GM23338 (cell line): ENCODE data around the gene PAQR5. TPM values are rescaled to one million over a fixed set of nuclear protein-coding genes. Genes with fewer than 3 reads are reported as not detected.

Experiments used
- ATAC-seq: fragments of 200-7000 bp; cut with Tn5 transposase; 3 replicates; pipeline ENCODE4 v1.9.1; 2020
- DNase-seq: peaks from one replicate; pipeline ENCODE4 v3.0.0-alpha.2; 2015; ENCODE audit warnings: low spot score
- H2AFZ ChIP-seq: fragments of 200-600 bp; sonication (generic); 2 replicates; pipeline ENCODE4 v1.8.0; 2016; ENCODE audit warnings: antibody characterized with exemption, mild to moderate bottlenecking, moderate library complexity
- H3F3A ChIP-seq: fragments of 200-600 bp; sonication (generic); replicated peaks from 2 replicates; pipeline ENCODE4 v1.8.0; 2017; ENCODE audit warnings: antibody characterized with exemption, mixed run types, low read depth
- H3K27ac ChIP-seq: fragments of 200-600 bp; sonication (generic); 2 replicates; pipeline ENCODE4 v1.6.1; 2016; ENCODE audit warnings: low read depth
- H3K27me3 ChIP-seq: fragments of 200-600 bp; sonication (generic); 2 replicates; pipeline ENCODE4 v1.8.0; 2016; ENCODE audit warnings: mild to moderate bottlenecking, mixed run types, moderate library complexity; ENCODE audit not compliant: insufficient read depth
- H3K36me3 ChIP-seq: fragments of 200-600 bp; sonication (generic); 2 replicates; pipeline ENCODE4 v1.8.0; 2016; ENCODE audit warnings: mild to moderate bottlenecking; ENCODE audit not compliant: insufficient read depth
- H3K4me1 ChIP-seq: fragments of 200-600 bp; sonication (generic); 2 replicates; pipeline ENCODE4 v1.8.0; 2016; ENCODE audit warnings: mild to moderate bottlenecking, moderate library complexity; ENCODE audit not compliant: insufficient read depth
- H3K4me2 ChIP-seq: fragments of 200-600 bp; sonication (generic); 2 replicates; pipeline ENCODE4 v1.7.1; 2017; ENCODE audit warnings: mixed run types
- H3K4me3 ChIP-seq: fragments of 200-600 bp; sonication (generic); 2 replicates; pipeline ENCODE4 v1.6.1; 2016; ENCODE audit warnings: mixed run types
- H3K79me2 ChIP-seq: fragments of 200-600 bp; sonication (generic); replicated peaks from 2 replicates; pipeline ENCODE4 v1.8.0; 2017; ENCODE audit warnings: mild to moderate bottlenecking; ENCODE audit not compliant: insufficient read depth
- H3K9me2 ChIP-seq: fragments of 200-600 bp; sonication (generic); 2 replicates; pipeline ENCODE4 v1.8.0; 2017; ENCODE audit not compliant: insufficient read depth
- H4K20me1 ChIP-seq: fragments of 200-600 bp; sonication (generic); replicated peaks from 2 replicates; pipeline ENCODE4 v1.8.0; 2017; ENCODE audit warnings: mild to moderate bottlenecking; ENCODE audit not compliant: insufficient read depth
- H3K27ac Mint-ChIP-seq: 2 replicates; pipeline ENCODE4 v1.8.0; 2020; ENCODE audit warnings: inconsistent platforms, mild to moderate bottlenecking, moderate library complexity, mixed read lengths
- H3K27me3 Mint-ChIP-seq: 3 replicates; pipeline ENCODE4 v1.8.0; 2022; ENCODE audit warnings: low read depth, mild to moderate bottlenecking, moderate library complexity, mixed read lengths, inconsistent platforms; ENCODE audit not compliant: insufficient read depth, poor library complexity
- H3K36me3 Mint-ChIP-seq: 3 replicates; pipeline ENCODE4 v1.8.0; 2021; ENCODE audit warnings: low read depth, mild to moderate bottlenecking, inconsistent platforms, moderate library complexity, mixed read lengths
- H3K4me1 Mint-ChIP-seq: 3 replicates; pipeline ENCODE4 v1.8.0; 2020; ENCODE audit warnings: mild to moderate bottlenecking, inconsistent platforms, mixed read lengths
- H3K4me3 Mint-ChIP-seq: 3 replicates; pipeline ENCODE4 v1.8.0; 2021; ENCODE audit warnings: moderate library complexity, mild to moderate bottlenecking, inconsistent platforms, mixed read lengths
- H3K9me3 Mint-ChIP-seq: 3 replicates; pipeline ENCODE4 v1.8.0; 2020; ENCODE audit warnings: moderate library complexity, mild to moderate bottlenecking, inconsistent platforms, mixed read lengths
- ETS1 ChIP-seq: IDR thresholded peaks from 2 replicates; pipeline ENCODE4 v1.6.1; 2016; ENCODE audit warnings: antibody characterized with exemption
- EZH2 ChIP-seq: fragments of 200-600 bp; sonication (generic); IDR thresholded peaks from one replicate; pipeline ENCODE4 v1.8.0; 2017; ENCODE audit warnings: antibody characterized with exemption, mild to moderate bottlenecking, low read depth; ENCODE audit not compliant: unreplicated experiment
- EZH2phosphoT487 ChIP-seq: fragments of 200-600 bp; sonication (generic); IDR thresholded peaks from one replicate; pipeline ENCODE4 v1.8.1; 2018; ENCODE audit warnings: antibody characterized with exemption; ENCODE audit not compliant: unreplicated experiment
- JUNB ChIP-seq: IDR thresholded peaks from one replicate; pipeline ENCODE4 v1.6.1; 2016; ENCODE audit warnings: antibody characterized with exemption; ENCODE audit not compliant: unreplicated experiment
- POLR2AphosphoS5 ChIP-seq: IDR thresholded peaks from 2 replicates; pipeline ENCODE4 v1.6.1; 2016; ENCODE audit warnings: antibody characterized with exemption, low read depth
- ZNF114 ChIP-seq: fragments of 250-450 bp; sonication (Bioruptor Pico); IDR thresholded peaks from 2 replicates; pipeline ENCODE4 v1.5.0; 2020; ENCODE audit warnings: mild to moderate bottlenecking, moderate library complexity
- ZNF331 ChIP-seq: fragments of 250-450 bp; sonication (Bioruptor Pico); IDR thresholded peaks from 2 replicates; pipeline ENCODE4 v1.5.0; 2020; ENCODE audit warnings: low read depth, mild to moderate bottlenecking, moderate library complexity
- polyA plus RNA-seq: library from polyadenylated mRNA; unstranded; fragments of >200 nt; fragmentation: Nextera tagmentation; extraction: Ambion mirVana; gene quantifications from 2 replicates; pipeline ENCODE4 v1.2.1, GENCODE V29; 2016
- total RNA-seq: library from RNA; depleted of rRNA; stranded (reverse); fragments of >200 nt; shearing (Covaris generic); gene quantifications from 2 replicates; pipeline ENCODE4 v1.2.3, GENCODE V29; 2014
- TF ChIP-seq, protein P1 (sequence below): fragments of 250-450 bp; sonication (Bioruptor Pico); IDR thresholded peaks from 2 replicates; pipeline ENCODE4 v1.5.0; 2020; ENCODE audit warnings: mild to moderate bottlenecking, moderate library complexity
- TF ChIP-seq, protein P2 (sequence below), 2 experiments: fragments of 200-600 bp in 1 of 2; sonication (generic) in 1 of 2; conservative IDR thresholded peaks; 2 replicates each; pipeline versions ENCODE4 v1.5.1 to v1.6.1; 2016 to 2017; ENCODE audit warnings: antibody characterized with exemption in 2 of 2, low read depth in 2 of 2, mild to moderate bottlenecking in 2 of 2, moderate library complexity in 1 of 2

The PAQR5 gene
- total and polyA plus RNA-seq, 2 experiments from 2014 or later, result 8.7 to 14.5 TPM

GRCh38 chr15:69422336-69422895, 123.7 kb downstream of the PAQR5 start:
- H4K20me1 ChIP-seq, result peaks cover 45% of the 10 kb centered on the region
- Mint-ChIP-seq H3K36me3 (peaks cover 86% of the 10 kb centered on the region), H3K27me3 (no peaks in the 10 kb centered on the region), H3K27ac (no peak overlapping the region), H3K4me1 (no peaks in the 10 kb centered on the region), H3K9me3 (no peaks in the 10 kb centered on the region), H3K4me3 (no peak overlapping the region)
- no peak overlapping the region for H3K4me2 ChIP-seq
- no peak for ATAC-seq
- H3K27ac ChIP-seq, result no peak overlapping the region
- no peaks in the 10 kb centered on the region; the same call in 1 of the 2 replicates for H3F3A ChIP-seq
- H3K4me3 ChIP-seq, result no peak overlapping the region
- H3K27me3 ChIP-seq, result no peaks in the 10 kb centered on the region
- TF ChIP-seq EZH2phosphoT487 (no peak), ZNF331 (CRISPR knock-in tag) (no peak), ZNF114 (no peak), EZH2 (no peak), JUNB (no peak), POLR2AphosphoS5 (no peak), ETS1 (no peak)
- TF ChIP-seq, protein P1, sequence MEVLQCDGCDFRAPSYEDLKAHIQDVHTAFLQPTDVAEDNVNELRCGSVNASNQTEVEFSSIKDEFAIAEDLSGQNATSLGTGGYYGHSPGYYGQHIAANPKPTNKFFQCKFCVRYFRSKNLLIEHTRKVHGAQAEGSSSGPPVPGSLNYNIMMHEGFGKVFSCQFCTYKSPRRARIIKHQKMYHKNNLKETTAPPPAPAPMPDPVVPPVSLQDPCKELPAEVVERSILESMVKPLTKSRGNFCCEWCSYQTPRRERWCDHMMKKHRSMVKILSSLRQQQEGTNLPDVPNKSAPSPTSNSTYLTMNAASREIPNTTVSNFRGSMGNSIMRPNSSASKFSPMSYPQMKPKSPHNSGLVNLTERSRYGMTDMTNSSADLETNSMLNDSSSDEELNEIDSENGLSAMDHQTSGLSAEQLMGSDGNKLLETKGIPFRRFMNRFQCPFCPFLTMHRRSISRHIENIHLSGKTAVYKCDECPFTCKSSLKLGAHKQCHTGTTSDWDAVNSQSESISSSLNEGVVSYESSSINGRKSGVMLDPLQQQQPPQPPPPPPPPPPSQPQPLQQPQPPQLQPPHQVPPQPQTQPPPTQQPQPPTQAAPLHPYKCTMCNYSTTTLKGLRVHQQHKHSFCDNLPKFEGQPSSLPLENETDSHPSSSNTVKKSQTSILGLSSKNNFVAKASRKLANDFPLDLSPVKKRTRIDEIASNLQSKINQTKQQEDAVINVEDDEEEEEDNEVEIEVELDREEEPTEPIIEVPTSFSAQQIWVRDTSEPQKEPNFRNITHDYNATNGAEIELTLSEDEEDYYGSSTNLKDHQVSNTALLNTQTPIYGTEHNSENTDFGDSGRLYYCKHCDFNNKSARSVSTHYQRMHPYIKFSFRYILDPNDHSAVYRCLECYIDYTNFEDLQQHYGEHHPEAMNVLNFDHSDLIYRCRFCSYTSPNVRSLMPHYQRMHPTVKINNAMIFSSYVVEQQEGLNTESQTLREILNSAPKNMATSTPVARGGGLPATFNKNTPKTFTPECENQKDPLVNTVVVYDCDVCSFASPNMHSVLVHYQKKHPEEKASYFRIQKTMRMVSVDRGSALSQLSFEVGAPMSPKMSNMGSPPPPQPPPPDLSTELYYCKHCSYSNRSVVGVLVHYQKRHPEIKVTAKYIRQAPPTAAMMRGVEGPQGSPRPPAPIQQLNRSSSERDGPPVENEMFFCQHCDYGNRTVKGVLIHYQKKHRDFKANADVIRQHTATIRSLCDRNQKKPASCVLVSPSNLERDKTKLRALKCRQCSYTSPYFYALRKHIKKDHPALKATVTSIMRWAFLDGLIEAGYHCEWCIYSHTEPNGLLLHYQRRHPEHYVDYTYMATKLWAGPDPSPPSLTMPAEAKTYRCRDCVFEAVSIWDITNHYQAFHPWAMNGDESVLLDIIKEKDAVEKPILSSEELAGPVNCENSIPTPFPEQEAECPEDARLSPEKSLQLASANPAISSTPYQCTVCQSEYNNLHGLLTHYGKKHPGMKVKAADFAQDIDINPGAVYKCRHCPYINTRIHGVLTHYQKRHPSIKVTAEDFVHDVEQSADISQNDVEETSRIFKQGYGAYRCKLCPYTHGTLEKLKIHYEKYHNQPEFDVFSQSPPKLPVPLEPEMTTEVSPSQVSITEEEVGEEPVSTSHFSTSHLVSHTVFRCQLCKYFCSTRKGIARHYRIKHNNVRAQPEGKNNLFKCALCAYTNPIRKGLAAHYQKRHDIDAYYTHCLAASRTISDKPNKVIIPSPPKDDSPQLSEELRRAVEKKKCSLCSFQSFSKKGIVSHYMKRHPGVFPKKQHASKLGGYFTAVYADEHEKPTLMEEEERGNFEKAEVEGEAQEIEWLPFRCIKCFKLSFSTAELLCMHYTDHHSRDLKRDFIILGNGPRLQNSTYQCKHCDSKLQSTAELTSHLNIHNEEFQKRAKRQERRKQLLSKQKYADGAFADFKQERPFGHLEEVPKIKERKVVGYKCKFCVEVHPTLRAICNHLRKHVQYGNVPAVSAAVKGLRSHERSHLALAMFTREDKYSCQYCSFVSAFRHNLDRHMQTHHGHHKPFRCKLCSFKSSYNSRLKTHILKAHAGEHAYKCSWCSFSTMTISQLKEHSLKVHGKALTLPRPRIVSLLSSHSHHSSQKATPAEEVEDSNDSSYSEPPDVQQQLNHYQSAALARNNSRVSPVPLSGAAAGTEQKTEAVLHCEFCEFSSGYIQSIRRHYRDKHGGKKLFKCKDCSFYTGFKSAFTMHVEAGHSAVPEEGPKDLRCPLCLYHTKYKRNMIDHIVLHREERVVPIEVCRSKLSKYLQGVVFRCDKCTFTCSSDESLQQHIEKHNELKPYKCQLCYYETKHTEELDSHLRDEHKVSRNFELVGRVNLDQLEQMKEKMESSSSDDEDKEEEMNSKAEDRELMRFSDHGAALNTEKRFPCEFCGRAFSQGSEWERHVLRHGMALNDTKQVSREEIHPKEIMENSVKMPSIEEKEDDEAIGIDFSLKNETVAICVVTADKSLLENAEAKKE (CRISPR knock-in tag), result no peak
- TF ChIP-seq, protein P2, sequence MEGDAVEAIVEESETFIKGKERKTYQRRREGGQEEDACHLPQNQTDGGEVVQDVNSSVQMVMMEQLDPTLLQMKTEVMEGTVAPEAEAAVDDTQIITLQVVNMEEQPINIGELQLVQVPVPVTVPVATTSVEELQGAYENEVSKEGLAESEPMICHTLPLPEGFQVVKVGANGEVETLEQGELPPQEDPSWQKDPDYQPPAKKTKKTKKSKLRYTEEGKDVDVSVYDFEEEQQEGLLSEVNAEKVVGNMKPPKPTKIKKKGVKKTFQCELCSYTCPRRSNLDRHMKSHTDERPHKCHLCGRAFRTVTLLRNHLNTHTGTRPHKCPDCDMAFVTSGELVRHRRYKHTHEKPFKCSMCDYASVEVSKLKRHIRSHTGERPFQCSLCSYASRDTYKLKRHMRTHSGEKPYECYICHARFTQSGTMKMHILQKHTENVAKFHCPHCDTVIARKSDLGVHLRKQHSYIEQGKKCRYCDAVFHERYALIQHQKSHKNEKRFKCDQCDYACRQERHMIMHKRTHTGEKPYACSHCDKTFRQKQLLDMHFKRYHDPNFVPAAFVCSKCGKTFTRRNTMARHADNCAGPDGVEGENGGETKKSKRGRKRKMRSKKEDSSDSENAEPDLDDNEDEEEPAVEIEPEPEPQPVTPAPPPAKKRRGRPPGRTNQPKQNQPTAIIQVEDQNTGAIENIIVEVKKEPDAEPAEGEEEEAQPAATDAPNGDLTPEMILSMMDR (conservative IDR thresholded peaks at IDR 0.05; ENCODE audit: low read depth in 2 of 2), result no peak
- no peaks in the 10 kb centered on the region for H3K4me1 ChIP-seq
- peaks cover 38% of the 10 kb centered on the region for H3K79me2 ChIP-seq
- no peak overlapping the region for H2AFZ ChIP-seq
- peaks cover 92% of the 10 kb centered on the region for H3K36me3 ChIP-seq
- no peaks in the 10 kb centered on the region for H3K9me2 ChIP-seq
- DNase-seq, result no peak
